CD14-positive monocyte (primary cell): Measurements from ENCODE around the gene ELF5. TPM values are rescaled to one million over a fixed set of nuclear protein-coding genes. Genes with fewer than 3 reads are reported as not detected.

Experiments
- DNase-seq, 3 donors: peaks; one replicate each; pipeline ENCODE4 v3.0.0-alpha.2; 2011 to 2022
- H2AFZ ChIP-seq: 2 replicates; pipeline ENCODE4 v1.6.0; 2012; ENCODE audit warnings: mild to moderate bottlenecking, low read depth, low read length, inconsistent platforms; ENCODE audit not compliant: insufficient read depth, poor library complexity, severe bottlenecking
- H3K27ac ChIP-seq, 2 donors: 1 replicate in 1 of 2; 2 replicates in 1 of 2; pipeline ENCODE4 v1.5.1; 2012 to 2013; ENCODE audit warnings: low read length in 2 of 2, control low read depth in 1 of 2, inconsistent platforms in 1 of 2, low read depth in 1 of 2, mild to moderate bottlenecking in 1 of 2
- H3K27me3 ChIP-seq, 2 donors: one replicate each; pipeline versions ENCODE4 v1.6.0 to v1.6.1; 2011 to 2013; ENCODE audit warnings: low read length in 2 of 2; ENCODE audit not compliant: control insufficient read depth in 2 of 2, insufficient read depth in 2 of 2
- H3K36me3 ChIP-seq, 2 donors: replicated peaks in 1 of 2; 1 replicate in 1 of 2; 2 replicates in 1 of 2; pipeline versions ENCODE4 v1.5.1 to v1.6.1; 2012 to 2013; ENCODE audit warnings: low read length in 2 of 2, control low read depth in 1 of 2, inconsistent platforms in 1 of 2, mild to moderate bottlenecking in 1 of 2; ENCODE audit not compliant: insufficient read depth in 2 of 2, control insufficient read depth in 1 of 2
- H3K4me1 ChIP-seq, 2 donors: 1 replicate in 1 of 2; 2 replicates in 1 of 2; pipeline versions ENCODE4 v1.5.1 to v1.6.1; 2012 to 2013; ENCODE audit warnings: low read length in 2 of 2, control low read depth in 1 of 2, inconsistent platforms in 1 of 2, mild to moderate bottlenecking in 1 of 2, moderate library complexity in 1 of 2; ENCODE audit not compliant: insufficient read depth in 2 of 2, control insufficient read depth in 1 of 2
- H3K4me2 ChIP-seq: replicated peaks from 2 replicates; pipeline ENCODE3; 2012; ENCODE audit warnings: low read length, moderate library complexity, mild to moderate bottlenecking; ENCODE audit not compliant: poor library complexity, severe bottlenecking; ENCODE audit errors: extremely low read depth
- H3K4me3 ChIP-seq, 3 experiments: fragments of 200-600 bp in 1 of 3; sonication (generic) in 1 of 3; replicated peaks in 1 of 3; 1 replicate in 2 of 3; 2 replicates in 1 of 3; pipeline ENCODE4 v1.5.1; 2011 to 2013; ENCODE audit warnings: low read length in 3 of 3, mild to moderate bottlenecking in 3 of 3, control low read depth in 2 of 3, low read depth in 2 of 3, inconsistent platforms in 1 of 3, moderate library complexity in 1 of 3
- H3K79me2 ChIP-seq: 2 replicates; pipeline ENCODE4 v1.6.0; 2012; ENCODE audit warnings: mild to moderate bottlenecking, control low read depth, inconsistent platforms, low read length, moderate library complexity; ENCODE audit not compliant: insufficient read depth
- H3K9ac ChIP-seq: 2 replicates; pipeline ENCODE4 v1.6.0; 2017; ENCODE audit warnings: low read length, mild to moderate bottlenecking; ENCODE audit not compliant: insufficient read depth, poor library complexity, severe bottlenecking
- H3K9me3 ChIP-seq, 2 donors: replicated peaks in 1 of 2; 1 replicate in 1 of 2; 2 replicates in 1 of 2; pipeline versions ENCODE4 v1.5.1 to v1.6.1; 2012 to 2013; ENCODE audit warnings: low read length in 2 of 2, control low read depth in 1 of 2; ENCODE audit not compliant: control insufficient read depth in 1 of 2, insufficient read depth in 1 of 2
- H4K20me1 ChIP-seq: 2 replicates; pipeline ENCODE4 v1.6.0; 2012; ENCODE audit warnings: mild to moderate bottlenecking, low read length, control low read depth, moderate library complexity; ENCODE audit not compliant: insufficient read depth
- H3K27ac Mint-ChIP-seq, 7 donors: one replicate each; pipeline ENCODE4 v1.8.0; 2020; ENCODE audit warnings: mild to moderate bottlenecking in 7 of 7, mixed read lengths in 7 of 7, moderate library complexity in 6 of 7, inconsistent platforms in 2 of 7
- H3K27me3 Mint-ChIP-seq, 3 donors: one replicate each; pipeline ENCODE4 v1.8.0; 2021 to 2022; ENCODE audit warnings: low read depth in 3 of 3, mild to moderate bottlenecking in 3 of 3, mixed read lengths in 3 of 3, moderate library complexity in 3 of 3, inconsistent platforms in 1 of 3
- H3K36me3 Mint-ChIP-seq, 2 donors: one replicate each; pipeline ENCODE4 v1.8.0; 2020; ENCODE audit warnings: mixed read lengths in 2 of 2, inconsistent platforms in 1 of 2, mild to moderate bottlenecking in 1 of 2
- H3K4me1 Mint-ChIP-seq: one replicate; pipeline ENCODE4 v1.8.0; 2020; ENCODE audit warnings: mild to moderate bottlenecking, mixed read lengths
- H3K4me3 Mint-ChIP-seq, 2 donors: one replicate each; pipeline ENCODE4 v1.8.0; 2020; ENCODE audit warnings: mild to moderate bottlenecking in 2 of 2, mixed read lengths in 2 of 2, moderate library complexity in 1 of 2
- H3K9me3 Mint-ChIP-seq, 7 donors: one replicate each; pipeline ENCODE4 v1.8.0; 2020 to 2022; ENCODE audit warnings: mixed read lengths in 7 of 7, mild to moderate bottlenecking in 6 of 7, moderate library complexity in 6 of 7, inconsistent platforms in 2 of 7
- CTCF ChIP-seq: fragments of 200-600 bp; IDR thresholded peaks from one replicate; pipeline ENCODE4 v1.8.0; 2022; ENCODE audit warnings: antibody characterized with exemption, mild to moderate bottlenecking
- WGBS: methylation state at CpG from one replicate; pipeline ENCODE4 v1.1.5; 2013; ENCODE audit warnings: missing lambda C conversion rate; ENCODE audit not compliant: insufficient coverage; 5-methylcytosine and 5-hydroxymethylcytosine counted together
- intact Hi-C, 2 donors: fragments of 100-400 bp; cut with micrococcal nuclease; formaldehyde crosslinking; loops; one replicate each; pipeline versions ENCODE4 v1.15.0 to v1.15.1; 2023
- polyA plus RNA-seq, 3 donors: library from polyadenylated mRNA; depleted of rRNA in 1 of 3; unstranded in 2 of 3; stranded (reverse) in 1 of 3; fragments of 300-500 nt in 2 of 3; fragments of >200 nt in 1 of 3; fragmentation: Illumina TruSeq in 2 of 3; gene quantifications; 1 replicate in 2 of 3; 2 replicates in 1 of 3; pipeline ENCODE4 v1.2.3, GENCODE V29; 2012 to 2021

Gene ELF5
- polyA plus RNA-seq, 3 donors, result 0.27 TPM; not detected in 2

- Mint-ChIP-seq H3K4me1 (peaks cover 84% of the 10 kb centered on the region), H3K27ac (peak overlapping the region in 2 of 7 donors; percentile 6 to 36), H3K27me3 (no peaks in the 10 kb centered on the region), H3K36me3 (peaks cover 5 to 21% of the 10 kb centered on the region in 2 donors), H3K4me3 (no peak overlapping the region), H3K9me3 (peaks cover 0 to 4% (median 0%) of the 10 kb centered on the region in 7 donors)
- H3K4me3 ChIP-seq, result no peak overlapping the region
- peaks cover 81 to 92% of the 10 kb centered on the region in 2 donors for H3K4me1 ChIP-seq
- H3K27ac ChIP-seq, result peak overlapping the region in 1 of 2 donors; percentile 15
- no peaks in the 10 kb centered on the region for H3K9me3 ChIP-seq
- no peaks in the 10 kb centered on the region for H3K27me3 ChIP-seq
- intact Hi-C loops, result no loop called here
- no peak for DNase-seq
- no peak overlapping the region for H3K4me2 ChIP-seq
- H4K20me1 ChIP-seq, result peaks cover 75% of the 10 kb centered on the region
- H2AFZ ChIP-seq, result no peak overlapping the region
- 50% methylated on average over 1 of the region's 3 CpGs for WGBS
- peaks cover 99% of the 10 kb centered on the region for H3K79me2 ChIP-seq
- no peak for TF ChIP-seq CTCF
- H3K9ac ChIP-seq, result no peak overlapping the region
- no peaks in the 10 kb centered on the region for H3K36me3 ChIP-seq
Measured at GRCh38 chr11:34443136-34443535, 70.5 kb downstream of the ELF5 start.

GRCh38 chr11:34441814-34442213 lies 71.8 kb downstream of the ELF5 start:
- H3K79me2 ChIP-seq, result peaks cover 99% of the 10 kb centered on the region
- H3K9me3 Mint-ChIP-seq, result peaks cover 0 to 4% (median 0%) of the 10 kb centered on the region in 7 donors
- H3K4me3 ChIP-seq, result no peak overlapping the region
- no peak for DNase-seq
- intact Hi-C loops, result no loop called here
- no peak overlapping the region for H3K4me3 Mint-ChIP-seq
- H3K27me3 Mint-ChIP-seq, result no peaks in the 10 kb centered on the region
- H3K9ac ChIP-seq, result no peak overlapping the region
- peaks cover 62% of the 10 kb centered on the region for H4K20me1 ChIP-seq
- peaks cover 75% of the 10 kb centered on the region for H3K4me1 Mint-ChIP-seq
- H3K36me3 ChIP-seq, result no peaks in the 10 kb centered on the region
- no peak overlapping the region for H2AFZ ChIP-seq
- TF ChIP-seq CTCF, result no peak
- no peak overlapping the region for H3K4me2 ChIP-seq
- H3K4me1 ChIP-seq, result peaks cover 70 to 88% of the 10 kb centered on the region in 2 donors
- peak overlapping the region in 1 of 7 donors; percentile 46 for H3K27ac Mint-ChIP-seq
- H3K27me3 ChIP-seq, result no peaks in the 10 kb centered on the region
- H3K36me3 Mint-ChIP-seq, result peaks cover 0 to 21% of the 10 kb centered on the region in 2 donors
- H3K27ac ChIP-seq, result peak overlapping the region in 1 of 2 donors; percentile 93
- no peaks in the 10 kb centered on the region for H3K9me3 ChIP-seq
